Keratinocyte (primary cell): Measurements from ENCODE around the gene POU6F2. TPM values are rescaled to one million over a fixed set of nuclear protein-coding genes. Genes with fewer than 3 reads are reported as not detected.

Experiments
- DNase-seq: peaks from one replicate; pipeline ENCODE4 v3.0.0-alpha.2; 2011; ENCODE audit warnings: low read depth, missing footprints, low spot score
- FAIRE-seq: peaks from 2 replicates; lab custom pipeline; 2011; peaks lifted over from hg19 to GRCh38; lab: Jason Lieb, UNC
- H2AFZ ChIP-seq: 2 replicates; pipeline ENCODE4 v1.6.0; 2012; ENCODE audit warnings: low read length, control low read depth, inconsistent platforms; ENCODE audit not compliant: control insufficient read depth
- H3K27ac ChIP-seq: 2 replicates; pipeline ENCODE4 v1.5.1; 2011; ENCODE audit warnings: low read length; ENCODE audit not compliant: control insufficient read depth, insufficient read depth
- H3K27me3 ChIP-seq: 3 replicates; pipeline ENCODE4 v1.6.0; 2011; ENCODE audit warnings: low read length; ENCODE audit not compliant: control insufficient read depth, insufficient read depth; ENCODE audit errors: extremely low read depth
- H3K36me3 ChIP-seq, 2 experiments: 2 replicates in 1 of 2; 3 replicates in 1 of 2; pipeline ENCODE4 v1.5.1; 2011; ENCODE audit warnings: low read length in 2 of 2, mild to moderate bottlenecking in 1 of 2; ENCODE audit not compliant: control insufficient read depth in 2 of 2, insufficient read depth in 2 of 2; ENCODE audit errors: extremely low read depth in 1 of 2
- H3K4me1 ChIP-seq: 3 replicates; pipeline ENCODE4 v1.5.1; 2011; ENCODE audit warnings: low read length; ENCODE audit not compliant: control insufficient read depth, insufficient read depth; ENCODE audit errors: extremely low read depth
- H3K4me2 ChIP-seq: 3 replicates; pipeline ENCODE4 v1.6.0; 2011; ENCODE audit warnings: low read depth, low read length; ENCODE audit not compliant: control insufficient read depth, insufficient read depth; ENCODE audit errors: extremely low read depth
- H3K4me3 ChIP-seq, 3 experiments: fragments of 200-600 bp in 1 of 3; sonication (generic) in 1 of 3; 2 replicates in 2 of 3; 3 replicates in 1 of 3; pipeline ENCODE4 v1.5.1; 2011 to 2016; ENCODE audit warnings: low read length in 3 of 3, mild to moderate bottlenecking in 3 of 3, control low read depth in 2 of 3, inconsistent platforms in 1 of 3, low read depth in 1 of 3, mixed read lengths in 1 of 3, mixed run types in 1 of 3, moderate library complexity in 1 of 3; ENCODE audit not compliant: control insufficient read depth in 2 of 3, insufficient read depth in 2 of 3; ENCODE audit errors: extremely low read depth in 1 of 3
- H3K79me2 ChIP-seq: 2 replicates; pipeline ENCODE4 v1.6.0; 2012; ENCODE audit warnings: low read length; ENCODE audit not compliant: control insufficient read depth, insufficient read depth
- H3K9ac ChIP-seq: 3 replicates; pipeline ENCODE4 v1.6.0; 2011; ENCODE audit warnings: low read length; ENCODE audit not compliant: control insufficient read depth, insufficient read depth; ENCODE audit errors: extremely low read depth
- H3K9me1 ChIP-seq: 3 replicates; pipeline ENCODE4 v1.6.0; 2011; ENCODE audit warnings: low read length; ENCODE audit not compliant: control insufficient read depth, insufficient read depth; ENCODE audit errors: extremely low read depth
- H3K9me3 ChIP-seq: 2 replicates; pipeline ENCODE4 v1.5.1; 2012; ENCODE audit warnings: low read depth, low read length; ENCODE audit not compliant: control insufficient read depth
- H4K20me1 ChIP-seq: 3 replicates; pipeline ENCODE4 v1.6.0; 2011; ENCODE audit warnings: low read length; ENCODE audit not compliant: control insufficient read depth, insufficient read depth; ENCODE audit errors: extremely low read depth
- EZH2 ChIP-seq: IDR thresholded peaks from one replicate; pipeline ENCODE4 v1.6.1; 2012; ENCODE audit warnings: inconsistent platforms, mild to moderate bottlenecking, low read length, moderate library complexity
- dilution Hi-C: fragments of 300-500 bp; cut with MboI; formaldehyde crosslinking; loops from one replicate; pipeline ENCODE4 v1.7.0; 2020; ENCODE audit warnings: low sequenced_read_pairs; ENCODE audit not compliant: extremely low pct_ligation_motif_present
- polyA plus RNA-seq, 5 experiments: library from polyadenylated mRNA; depleted of rRNA in 3 of 5; stranded (reverse) in 3 of 5; stranded (forward) in 1 of 5; unstranded in 1 of 5; fragments of >200 nt; gene quantifications; 1 replicate in 1 of 5; 2 replicates in 3 of 5; 3 replicates in 1 of 5; pipeline versions ENCODE4 v1.2.1 to v1.2.3, GENCODE V29; 2011 to 2012; ENCODE audit warnings: missing spikeins in 2 of 5, low read depth in 1 of 5, low replicate concordance in 1 of 5
- TF ChIP-seq, protein P1 (sequence below), 3 experiments: IDR thresholded peaks in 1 of 3; conservative IDR thresholded peaks in 1 of 3; optimal IDR thresholded peaks in 1 of 3; 2 replicates in 2 of 3; 3 replicates in 1 of 3; pipeline versions ENCODE3 to v1.5.1; 2011; ENCODE audit warnings: low read length in 3 of 3, mild to moderate bottlenecking in 3 of 3, moderate library complexity in 2 of 3, control low read depth in 1 of 3, inconsistent platforms in 1 of 3; ENCODE audit not compliant: insufficient read depth in 2 of 3; ENCODE audit errors: extremely low read depth in 1 of 3

The POU6F2 gene
- polyA plus RNA-seq, 1 donor (not counting 4 experiments of a cell fraction or from before 2014, with no cell fraction given), result not detected

DNA sequence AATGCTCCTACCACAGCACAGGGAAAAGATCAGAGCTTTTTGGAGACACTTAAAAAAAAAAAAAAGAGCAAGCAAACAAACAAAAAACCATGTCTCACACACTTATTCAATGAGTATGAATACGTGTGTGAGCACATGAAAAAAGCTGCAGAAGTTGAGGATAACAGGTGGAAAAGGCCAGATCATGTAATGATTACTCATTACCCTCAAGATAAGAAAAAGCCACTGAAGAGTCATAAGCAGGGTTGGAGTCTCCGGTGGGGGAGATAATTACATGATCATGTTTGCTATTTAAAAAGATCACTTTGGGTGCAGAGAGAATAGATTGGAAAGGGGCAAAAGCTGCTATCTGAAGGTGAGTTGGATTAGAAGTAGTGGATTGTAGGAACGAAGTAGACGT, 77.0 kb downstream of the POU6F2 start:
- no peaks in the 10 kb centered on the region for H3K27me3 ChIP-seq
- no peaks in the 10 kb centered on the region for H3K9me3 ChIP-seq
- no peaks in the 10 kb centered on the region for H3K9me1 ChIP-seq
- dilution Hi-C loops, result no loop called here
- no peaks in the 10 kb centered on the region for H3K79me2 ChIP-seq
- H3K4me3 ChIP-seq, result no peak overlapping the region
- no peak overlapping the region for H2AFZ ChIP-seq
- no peak overlapping the region for H3K9ac ChIP-seq
- H3K36me3 ChIP-seq, result no peaks in the 10 kb centered on the region
- no peak for TF ChIP-seq EZH2
- TF ChIP-seq, protein P1, sequence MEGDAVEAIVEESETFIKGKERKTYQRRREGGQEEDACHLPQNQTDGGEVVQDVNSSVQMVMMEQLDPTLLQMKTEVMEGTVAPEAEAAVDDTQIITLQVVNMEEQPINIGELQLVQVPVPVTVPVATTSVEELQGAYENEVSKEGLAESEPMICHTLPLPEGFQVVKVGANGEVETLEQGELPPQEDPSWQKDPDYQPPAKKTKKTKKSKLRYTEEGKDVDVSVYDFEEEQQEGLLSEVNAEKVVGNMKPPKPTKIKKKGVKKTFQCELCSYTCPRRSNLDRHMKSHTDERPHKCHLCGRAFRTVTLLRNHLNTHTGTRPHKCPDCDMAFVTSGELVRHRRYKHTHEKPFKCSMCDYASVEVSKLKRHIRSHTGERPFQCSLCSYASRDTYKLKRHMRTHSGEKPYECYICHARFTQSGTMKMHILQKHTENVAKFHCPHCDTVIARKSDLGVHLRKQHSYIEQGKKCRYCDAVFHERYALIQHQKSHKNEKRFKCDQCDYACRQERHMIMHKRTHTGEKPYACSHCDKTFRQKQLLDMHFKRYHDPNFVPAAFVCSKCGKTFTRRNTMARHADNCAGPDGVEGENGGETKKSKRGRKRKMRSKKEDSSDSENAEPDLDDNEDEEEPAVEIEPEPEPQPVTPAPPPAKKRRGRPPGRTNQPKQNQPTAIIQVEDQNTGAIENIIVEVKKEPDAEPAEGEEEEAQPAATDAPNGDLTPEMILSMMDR (optimal IDR thresholded peaks at IDR 0.05 in 1 of 3, IDR thresholded peaks at IDR 0.05 in 1 of 3, conservative IDR thresholded peaks at IDR 0.05 in 1 of 3; ENCODE audit: extremely low read depth in 1 of 3, insufficient read depth in 2 of 3, low read length in 3 of 3), result no peak
- H3K4me1 ChIP-seq, result no peaks in the 10 kb centered on the region
- DNase-seq, result no peak
- no peak for FAIRE-seq
- H4K20me1 ChIP-seq, result no peaks in the 10 kb centered on the region
- no peak overlapping the region for H3K27ac ChIP-seq
- no peak overlapping the region for H3K4me2 ChIP-seq

DNA sequence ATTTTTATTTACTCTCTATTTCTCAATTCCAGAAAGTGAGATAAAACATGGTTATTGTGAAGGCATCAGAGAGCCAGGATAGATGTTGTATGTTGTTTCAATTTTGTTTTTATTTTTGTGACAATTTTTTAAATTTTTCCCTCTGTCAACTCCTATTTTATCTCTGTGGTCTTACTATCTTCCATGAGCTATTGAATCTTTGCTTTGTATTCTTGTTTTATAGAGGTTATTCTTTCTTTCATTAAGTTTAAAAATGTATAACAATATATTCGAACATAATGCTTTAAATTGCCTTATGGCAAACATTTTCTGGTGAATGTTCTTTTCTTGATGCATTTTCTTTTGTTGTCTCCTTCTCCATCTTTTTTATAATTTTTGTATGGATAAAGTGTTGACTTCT, 78.4 kb downstream of the POU6F2 start:
- H3K9ac ChIP-seq, result no peak overlapping the region
- TF ChIP-seq EZH2, result no peak
- TF ChIP-seq, protein P1 (optimal IDR thresholded peaks at IDR 0.05 in 1 of 3, IDR thresholded peaks at IDR 0.05 in 1 of 3, conservative IDR thresholded peaks at IDR 0.05 in 1 of 3; ENCODE audit: extremely low read depth in 1 of 3, insufficient read depth in 2 of 3, low read length in 3 of 3), result no peak
- no peak for FAIRE-seq
- H3K27me3 ChIP-seq, result no peaks in the 10 kb centered on the region
- no peak overlapping the region for H2AFZ ChIP-seq
- H4K20me1 ChIP-seq, result no peaks in the 10 kb centered on the region
- no peaks in the 10 kb centered on the region for H3K9me1 ChIP-seq
- no peak for DNase-seq
- H3K79me2 ChIP-seq, result no peaks in the 10 kb centered on the region
- H3K4me3 ChIP-seq, result no peak overlapping the region
- dilution Hi-C loops, result no loop called here
- H3K36me3 ChIP-seq, result no peaks in the 10 kb centered on the region
- no peak overlapping the region for H3K27ac ChIP-seq
- H3K4me1 ChIP-seq, result no peaks in the 10 kb centered on the region
- no peaks in the 10 kb centered on the region for H3K9me3 ChIP-seq
- H3K4me2 ChIP-seq, result no peak overlapping the region
